HG03045 (cell line): Measurements from ENCODE around the gene EXTL2.
"Not testable (repeated sequence)": the region's sequence is repeated elsewhere in the genome, so short reads cannot be mapped to it uniquely, and the experiment has no call there.

Source experiments
- ATAC-seq: cut with Tn5 transposase; IDR thresholded peaks from one replicate; pipeline ENCODE4 v1.9.1; 2021; ENCODE audit warnings: mild to moderate bottlenecking, moderate library complexity; ENCODE audit not compliant: unreplicated experiment

EXTL2 gene

DNA sequence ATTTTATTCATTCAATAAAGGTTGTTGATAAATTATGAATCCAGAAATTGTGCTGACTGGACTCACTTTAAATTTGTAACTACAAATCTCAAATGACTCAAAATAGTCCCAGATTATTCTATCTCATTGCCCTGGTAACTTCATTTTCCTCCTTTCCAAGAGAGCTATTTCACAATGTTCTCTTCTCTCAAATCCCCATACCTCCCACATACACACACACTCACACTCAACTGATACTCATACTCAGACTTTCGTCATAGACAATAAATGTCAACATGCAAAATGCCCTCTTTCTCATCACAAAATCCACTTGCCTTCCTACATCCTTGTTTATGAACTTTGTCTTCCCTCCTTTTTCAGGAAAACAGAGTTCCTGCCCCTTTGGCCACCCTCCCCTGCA lies 33.3 kb downstream of the EXTL2 start:
- ATAC-seq: no peak

DNA sequence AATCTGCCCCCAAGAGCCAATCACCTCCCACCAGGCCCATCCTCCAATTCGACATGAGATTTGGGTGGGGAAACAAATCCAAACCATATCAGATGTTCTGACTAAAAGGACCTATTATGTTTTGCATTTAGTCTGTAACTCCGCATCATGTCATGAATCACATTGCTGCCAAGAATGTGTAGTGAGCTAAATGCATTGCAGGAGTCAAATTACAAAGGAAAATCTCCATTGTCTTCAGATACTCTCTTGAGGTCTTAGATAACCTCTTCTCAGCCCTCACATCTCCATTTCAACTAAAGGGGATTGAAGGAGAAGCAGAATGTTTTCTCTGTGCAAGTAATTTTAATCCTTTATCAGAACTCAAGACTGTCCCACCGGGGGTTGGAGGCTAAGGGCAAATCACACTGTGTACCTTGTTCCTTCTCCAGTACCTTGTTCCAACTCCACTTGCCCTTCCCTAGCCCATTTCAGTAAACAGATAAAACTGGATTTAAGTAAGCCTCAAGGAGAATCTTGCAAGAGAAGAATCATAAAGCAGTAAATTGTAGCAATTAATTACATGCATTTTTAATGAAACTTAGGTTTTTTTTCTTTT lies 34.1 kb downstream of the EXTL2 start:
- no peak for ATAC-seq

DNA sequence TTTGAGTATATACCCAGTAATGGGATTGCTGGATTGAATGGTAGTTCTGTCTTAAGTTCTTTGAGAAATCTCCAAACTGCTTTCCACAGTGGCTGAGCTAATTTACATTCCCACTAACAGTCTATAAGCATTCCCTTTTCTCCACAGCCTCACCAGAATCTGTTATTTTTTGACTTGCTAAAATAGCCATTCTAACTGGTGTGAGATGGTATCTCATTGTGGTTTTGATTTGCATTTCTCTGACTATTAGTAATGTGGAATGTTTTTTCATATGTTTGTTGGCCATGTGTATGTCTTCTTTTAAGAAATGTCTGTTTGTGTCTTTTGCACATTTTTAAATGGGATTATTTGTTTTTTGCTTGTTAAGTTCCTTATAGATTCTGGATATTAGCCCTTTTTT lies 39.5 kb downstream of the EXTL2 start:
- not testable (repeated sequence) for ATAC-seq

DNA sequence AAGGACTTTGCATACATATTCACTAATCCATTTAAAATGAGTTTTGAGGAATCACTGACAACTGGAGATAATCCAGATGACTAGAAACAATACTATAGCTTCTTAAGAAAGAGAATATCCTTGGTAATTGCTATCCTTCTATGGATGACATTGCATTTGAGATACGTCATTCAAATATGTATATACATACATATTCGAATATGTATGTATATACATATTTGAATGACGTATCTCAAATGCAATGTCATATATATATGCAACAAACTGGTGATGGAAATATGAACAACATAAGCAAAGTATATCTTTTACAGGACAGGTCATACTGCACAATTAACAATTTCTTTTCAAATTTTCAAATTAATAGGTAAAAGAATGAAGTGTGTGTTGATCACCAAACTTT lies 41.7 kb downstream of the EXTL2 start:
- no peak for ATAC-seq

DNA sequence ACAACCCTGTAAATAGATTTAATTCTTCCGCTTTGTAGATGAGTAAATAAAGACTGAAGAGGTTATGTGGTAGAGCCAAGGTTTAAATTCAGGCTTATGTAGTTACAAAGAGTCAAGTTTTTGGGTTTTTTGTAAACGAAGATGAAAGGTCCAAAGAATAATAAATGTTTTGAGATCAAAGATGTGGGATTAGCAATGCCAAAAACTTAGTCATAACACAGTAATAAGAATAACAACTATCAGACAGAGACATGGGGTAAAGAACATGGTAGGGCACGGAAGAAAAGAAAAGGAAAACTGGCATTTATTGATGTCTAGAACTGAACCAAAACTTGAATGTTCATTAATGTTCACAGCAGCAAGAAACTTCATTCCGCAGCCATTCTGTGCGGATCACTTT lies 42.9 kb downstream of the EXTL2 start:
- ATAC-seq: no peak

DNA sequence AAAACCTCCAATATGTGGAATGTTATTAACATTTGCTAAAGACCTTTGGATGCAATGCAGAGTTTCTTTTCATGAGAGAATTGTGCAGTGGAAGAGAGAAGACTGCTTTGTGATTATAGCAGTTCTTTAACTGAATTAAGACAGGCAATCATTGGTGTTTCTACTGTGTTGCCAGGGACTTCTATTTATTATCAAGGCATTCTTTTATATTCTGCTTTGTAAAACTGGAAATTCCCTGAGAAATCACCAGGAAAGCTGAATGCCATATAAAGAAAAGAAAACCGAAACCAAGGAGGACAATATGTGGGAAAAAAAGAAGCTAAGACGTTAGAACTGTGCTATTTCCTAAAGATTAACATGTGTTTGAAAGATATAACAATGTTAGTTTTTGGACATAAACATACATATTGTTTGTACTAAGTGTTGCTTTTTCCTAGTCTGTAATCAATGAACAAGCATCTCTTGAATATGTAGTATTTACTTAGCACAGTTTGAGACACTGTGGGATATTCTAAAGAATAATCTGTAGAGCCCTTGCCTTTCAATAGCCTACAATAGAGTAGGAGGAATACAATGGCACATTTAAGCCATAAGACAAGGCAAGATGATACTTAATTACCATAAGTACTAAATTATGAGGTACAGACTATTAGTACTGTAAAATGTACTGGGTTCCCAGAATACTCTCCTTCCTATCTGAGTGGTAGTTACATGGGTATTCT lies 47.1 kb downstream of the EXTL2 start:
- no peak for ATAC-seq

DNA sequence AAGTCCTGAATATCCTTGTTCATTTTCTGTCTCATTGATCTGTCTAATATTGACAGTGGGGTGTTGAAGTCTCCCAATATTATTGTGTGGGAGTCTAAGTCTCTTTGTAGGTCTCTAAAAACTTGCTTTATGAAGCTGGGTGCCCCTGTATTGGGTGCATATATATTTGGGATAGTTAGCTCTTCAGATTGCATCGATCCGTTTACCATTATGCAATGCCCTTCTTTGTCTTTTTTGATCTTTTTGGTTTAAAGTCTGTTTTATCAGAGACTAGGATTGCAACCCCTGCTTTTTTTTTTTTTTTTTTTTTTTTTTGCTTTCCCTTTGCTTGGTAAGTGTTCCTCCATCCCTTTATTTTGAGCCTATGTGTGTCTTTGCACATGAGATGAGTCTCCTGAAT lies 51.5 kb downstream of the EXTL2 start:
- not testable (repeated sequence) for ATAC-seq

DNA sequence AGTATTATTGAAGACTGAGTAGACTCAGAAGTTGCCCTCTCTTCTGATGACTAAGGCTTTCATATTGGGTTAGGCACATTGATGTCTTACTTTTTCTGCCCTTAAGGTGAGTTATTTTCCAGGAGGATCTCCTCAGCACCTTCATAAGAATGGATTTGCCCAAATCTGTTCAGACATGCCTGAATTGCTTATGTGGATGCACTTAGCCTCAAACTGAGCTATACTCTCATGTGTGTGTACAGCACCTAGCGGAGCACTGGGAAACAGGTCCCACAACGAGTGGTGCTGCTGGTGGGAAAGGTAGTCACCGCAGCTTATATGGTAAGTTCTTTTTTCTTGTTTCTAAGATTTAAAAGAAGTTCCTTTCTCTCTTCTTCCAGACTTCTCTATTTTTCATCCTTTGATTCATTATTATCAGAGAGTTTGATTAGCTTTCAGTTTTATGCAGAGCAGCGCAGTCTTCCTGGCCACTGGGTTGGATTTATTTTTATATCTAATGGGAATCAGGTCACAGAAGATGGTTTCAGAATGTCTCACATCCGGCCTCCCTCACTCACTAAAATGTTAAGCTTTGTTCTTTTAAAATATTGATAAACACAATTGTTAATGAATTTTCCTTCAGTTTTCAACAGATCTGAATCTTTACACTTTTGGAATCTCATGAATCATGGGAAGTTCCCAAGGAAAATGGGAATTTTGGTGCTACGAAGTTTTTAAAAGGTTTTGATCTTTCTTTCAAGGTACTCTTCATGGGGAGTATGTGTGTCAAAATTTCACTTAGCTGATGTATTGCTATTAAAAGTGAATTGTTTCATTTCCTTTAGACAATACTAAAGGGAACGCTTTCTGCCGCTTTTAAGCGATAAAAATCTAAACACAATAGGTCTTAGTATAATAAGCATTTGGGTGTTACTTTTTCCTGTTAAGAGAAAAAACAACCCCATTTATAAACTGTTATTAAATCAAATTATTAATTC lies 58.5 kb downstream of the EXTL2 start:
- no peak for ATAC-seq

DNA sequence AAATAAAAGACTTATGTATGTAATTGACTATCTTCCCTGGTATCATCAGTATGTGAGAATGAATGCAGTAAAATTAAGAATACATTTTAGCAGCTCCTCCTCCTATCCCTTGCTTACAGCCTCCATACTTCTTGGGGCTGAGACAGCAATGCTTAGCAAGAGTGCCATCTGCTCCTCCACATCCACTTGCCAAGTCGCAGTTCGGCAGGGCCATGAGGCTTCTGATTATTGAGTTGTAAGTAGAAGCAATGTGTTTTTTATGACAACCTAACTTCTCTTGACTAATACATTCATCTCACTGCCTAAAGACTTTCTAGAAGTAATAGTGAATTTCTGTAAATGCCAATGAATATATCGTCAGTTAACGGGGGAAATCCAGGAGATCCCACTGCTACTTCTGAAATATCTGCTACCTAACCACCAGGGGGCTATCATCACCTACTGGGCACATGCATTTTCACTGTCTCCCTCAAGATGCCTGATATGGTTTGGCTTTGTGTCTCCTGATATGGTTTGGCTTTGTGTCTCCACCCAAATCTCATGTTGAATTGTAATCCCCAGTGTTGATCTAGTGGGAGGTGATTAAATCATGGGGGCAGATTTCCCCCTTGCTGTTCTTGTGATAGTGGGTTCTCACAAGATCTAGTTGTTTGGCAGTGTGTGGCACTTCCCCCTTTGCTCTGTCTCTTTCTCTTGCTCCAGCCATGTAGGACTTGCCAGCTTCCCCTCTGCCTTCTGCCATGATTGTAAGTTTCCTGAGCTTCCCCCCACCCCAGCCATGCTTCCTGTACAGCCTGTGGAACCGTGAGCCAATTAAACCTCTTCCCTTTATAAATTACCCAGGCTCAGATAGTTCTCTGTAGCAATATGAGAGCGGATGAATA lies 59.6 kb downstream of the EXTL2 start:
- no peak for ATAC-seq

DNA sequence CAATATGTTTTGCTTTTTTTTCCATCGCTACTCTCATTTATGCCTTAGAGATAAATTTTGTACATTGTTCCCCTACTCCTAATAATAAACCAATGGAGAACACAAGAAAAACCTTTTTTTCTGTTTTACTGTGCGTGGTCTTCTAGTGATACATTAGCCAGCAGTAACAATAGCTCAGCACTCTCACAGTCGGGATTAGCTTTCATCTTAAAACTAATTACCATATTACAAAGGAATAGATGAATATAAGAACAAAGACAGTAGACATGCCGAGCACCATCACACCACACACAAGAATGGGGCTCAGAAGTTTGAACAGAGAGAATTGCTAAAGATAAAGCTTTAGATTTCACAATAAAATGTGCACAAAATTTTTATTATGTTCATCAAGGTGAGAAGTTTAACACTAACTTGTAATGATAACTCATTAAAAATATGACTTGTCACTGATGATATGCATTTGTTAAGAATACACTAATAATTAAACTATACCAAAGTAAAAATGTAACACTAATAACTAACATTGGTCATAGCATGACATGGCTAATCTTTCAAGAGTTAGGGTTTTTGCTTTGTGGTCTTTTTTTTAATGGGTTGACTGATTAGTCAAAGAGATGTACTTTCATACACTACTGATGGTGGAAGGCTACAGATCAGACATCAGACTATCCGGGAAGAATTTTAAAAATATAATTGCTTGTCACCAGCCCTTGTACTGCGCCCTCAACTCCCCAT lies 61.8 kb downstream of the EXTL2 start:
- ATAC-seq: no peak

DNA sequence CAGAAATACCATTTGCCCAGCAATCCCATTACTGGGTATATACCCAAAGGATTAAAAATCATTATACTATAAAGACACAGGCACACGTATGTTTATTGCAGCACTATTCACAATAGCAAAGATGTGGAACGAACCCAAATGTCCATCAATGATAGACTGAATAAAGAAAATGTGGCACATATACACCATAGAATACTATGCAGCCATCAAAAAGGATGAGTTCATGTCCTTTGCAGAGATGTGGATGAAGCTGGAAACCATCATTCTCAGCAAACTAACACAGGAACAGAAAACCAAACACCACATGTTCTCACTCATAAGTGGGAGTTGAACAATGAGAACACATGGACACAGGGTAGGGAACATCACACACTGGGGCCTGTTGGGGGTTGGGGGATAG lies 69.0 kb downstream of the EXTL2 start:
- ATAC-seq: not testable (repeated sequence)
